ENCODE measurements around the gene PLEKHM1.

Gene PLEKHM1

GRCh38 chr17:45398800-45399199, 91.7 kb downstream of the PLEKHM1 start:
- no peak for DNase-seq (ENCODE audit: low spot score)

- no peak for DNase-seq (ENCODE audit: low spot score)
Measured at GRCh38 chr17:45397796-45398195, 92.7 kb downstream of the PLEKHM1 start.

GRCh38 chr17:45396496-45397205, 93.9 kb downstream of the PLEKHM1 start:
- DNase-seq (ENCODE audit: low spot score): no peak

DNA sequence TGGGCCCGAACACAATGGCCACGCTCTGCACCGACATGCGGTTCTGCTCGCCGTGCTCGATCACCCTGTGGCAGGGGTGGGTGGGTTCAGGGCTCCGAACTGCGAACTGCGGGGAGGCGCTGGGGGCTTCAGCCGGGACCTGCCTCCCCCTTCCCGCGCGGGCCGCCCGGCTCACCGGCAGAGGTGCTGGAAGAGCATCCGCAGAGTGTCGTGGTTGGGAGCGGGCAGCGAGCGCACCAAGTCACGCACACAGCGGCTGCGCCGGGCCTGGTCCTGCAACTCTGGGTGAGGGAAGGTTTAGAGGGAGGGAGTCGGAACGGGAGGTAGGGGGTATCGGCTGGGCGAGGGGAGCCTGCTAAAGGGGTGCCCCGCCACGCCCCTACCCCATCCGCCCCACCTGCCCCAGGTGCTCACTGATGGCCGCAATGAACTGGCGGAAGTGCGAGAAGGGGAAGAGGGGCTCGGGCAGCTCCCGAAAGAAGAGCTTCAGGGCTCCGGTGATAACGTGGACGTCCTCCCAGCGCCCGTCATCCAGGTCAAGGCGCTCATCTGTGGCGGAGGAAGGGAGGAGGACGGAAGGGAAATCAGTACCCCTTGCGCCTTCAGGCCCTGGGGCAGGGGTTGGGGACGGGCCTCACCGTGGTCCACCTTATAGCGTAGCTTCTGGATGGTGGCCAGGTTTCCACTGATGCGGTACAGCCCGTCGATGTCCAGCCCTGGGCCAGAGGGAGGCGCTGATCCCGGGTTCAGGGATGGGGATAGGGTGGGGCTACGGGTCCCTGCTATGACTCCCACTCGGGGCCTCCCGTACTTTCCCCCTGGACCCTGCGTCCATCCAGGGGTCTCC, 94.7 kb downstream of the PLEKHM1 start:
- DNase-seq (ENCODE audit: low spot score): no peak

- DNase-seq (ENCODE audit: low spot score): peak; percentile 40
Measured at GRCh38 chr17:45394913-45395568, 95.5 kb downstream of the PLEKHM1 start.

GRCh38 chr17:45394564-45394912, 96.0 kb downstream of the PLEKHM1 start:
- DNase-seq (ENCODE audit: low spot score): no peak

DNA sequence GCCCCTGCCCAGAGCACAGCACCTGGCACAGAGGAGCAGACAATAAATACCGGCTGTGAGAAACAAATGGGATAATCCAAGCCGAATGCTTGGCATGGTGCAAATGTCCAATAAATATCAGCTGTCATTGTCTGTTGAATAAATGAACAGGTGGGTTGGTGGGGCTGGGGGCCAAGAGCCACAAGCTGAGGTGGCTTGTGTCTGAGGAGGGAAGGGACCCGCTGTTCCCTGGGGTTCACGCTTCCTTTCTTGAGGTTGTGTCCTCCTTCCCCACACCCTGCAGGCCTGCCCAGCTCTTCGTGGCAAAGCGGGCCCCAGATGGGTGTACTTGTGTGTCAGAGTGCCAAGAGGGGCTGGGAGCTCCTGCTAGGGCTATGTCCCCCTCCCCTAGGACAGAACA, 96.4 kb downstream of the PLEKHM1 start:
- DNase-seq (ENCODE audit: low spot score): no peak

DNA sequence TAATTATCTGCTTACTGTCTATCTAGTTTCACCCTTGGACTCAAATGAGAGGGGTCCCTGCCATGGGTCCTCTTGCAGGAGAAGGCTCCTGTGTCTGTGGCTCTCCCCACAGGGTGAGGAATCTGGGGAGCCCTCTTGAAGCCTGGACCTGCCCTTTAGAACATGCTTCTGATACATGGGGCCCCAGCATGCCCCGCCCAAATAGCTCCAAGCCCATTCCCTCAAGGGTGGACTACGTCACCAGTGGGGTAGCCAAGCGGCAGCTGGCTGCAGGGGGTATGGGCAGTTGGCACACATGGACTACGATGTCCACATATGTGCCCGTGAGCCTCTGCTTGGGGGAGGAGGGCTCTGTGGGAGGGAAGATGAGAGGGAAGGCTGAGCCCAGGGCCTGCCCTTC, 97.1 kb downstream of the PLEKHM1 start:
- DNase-seq (ENCODE audit: low spot score): no peak

- no peak for DNase-seq (ENCODE audit: low spot score)
Measured at GRCh38 chr17:45391918-45392317, 98.6 kb downstream of the PLEKHM1 start.

DNA sequence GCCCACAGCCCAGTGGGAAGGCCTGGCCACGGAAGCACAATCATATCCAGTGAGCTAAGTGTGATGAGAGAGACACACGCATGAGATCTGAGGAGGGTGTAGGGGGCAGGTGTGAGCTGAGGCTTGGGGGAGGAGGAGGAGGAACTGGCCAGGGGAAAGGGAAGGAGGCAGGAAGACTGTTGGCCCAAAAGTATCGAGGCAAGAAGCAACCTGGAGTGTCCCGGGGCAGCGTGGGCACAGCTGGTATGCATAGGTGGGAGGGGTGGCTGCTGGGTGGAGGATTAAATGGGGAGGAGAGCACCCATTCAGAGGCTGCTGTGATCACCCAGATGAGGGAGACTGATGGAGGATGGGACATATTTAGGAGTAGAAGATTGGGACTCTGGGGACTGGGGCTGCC, 99.2 kb downstream of the PLEKHM1 start:
- DNase-seq (ENCODE audit: low spot score): no peak

- DNase-seq (ENCODE audit: low spot score): no peak
Measured at GRCh38 chr17:45389354-45389753, 101.2 kb downstream of the PLEKHM1 start.

- no peak for DNase-seq (ENCODE audit: low spot score)
Measured at GRCh38 chr17:45388604-45389325, 101.8 kb downstream of the PLEKHM1 start.

- no peak for DNase-seq (ENCODE audit: low spot score)
Measured at GRCh38 chr17:45387739-45388138, 102.8 kb downstream of the PLEKHM1 start.

GRCh38 chr17:45386178-45386577, 104.3 kb downstream of the PLEKHM1 start:
- no peak for DNase-seq (ENCODE audit: low spot score)

Data from CD4-positive, alpha-beta T cell treated with Interleukin-6 at 100 ng/mL for 8 hours (primary cell).